LHCN-M2 (cell line): ENCODE data around the gene SOX8. TPM values are rescaled to one million over a fixed set of nuclear protein-coding genes. Genes with fewer than 3 reads are reported as not detected.

ENCODE experiments used
- DNase-seq: peaks from one replicate; pipeline ENCODE4 v3.0.0-alpha.2; 2012; ENCODE audit warnings: low read depth
- total RNA-seq: library from RNA; depleted of rRNA; stranded (reverse); fragments of >200 nt; gene quantifications from 2 replicates; pipeline ENCODE4 v1.2.3, GENCODE V29; 2014

SOX8 gene
- total RNA-seq, 1 experiment from 2014 or later, result 23.1 TPM

DNA sequence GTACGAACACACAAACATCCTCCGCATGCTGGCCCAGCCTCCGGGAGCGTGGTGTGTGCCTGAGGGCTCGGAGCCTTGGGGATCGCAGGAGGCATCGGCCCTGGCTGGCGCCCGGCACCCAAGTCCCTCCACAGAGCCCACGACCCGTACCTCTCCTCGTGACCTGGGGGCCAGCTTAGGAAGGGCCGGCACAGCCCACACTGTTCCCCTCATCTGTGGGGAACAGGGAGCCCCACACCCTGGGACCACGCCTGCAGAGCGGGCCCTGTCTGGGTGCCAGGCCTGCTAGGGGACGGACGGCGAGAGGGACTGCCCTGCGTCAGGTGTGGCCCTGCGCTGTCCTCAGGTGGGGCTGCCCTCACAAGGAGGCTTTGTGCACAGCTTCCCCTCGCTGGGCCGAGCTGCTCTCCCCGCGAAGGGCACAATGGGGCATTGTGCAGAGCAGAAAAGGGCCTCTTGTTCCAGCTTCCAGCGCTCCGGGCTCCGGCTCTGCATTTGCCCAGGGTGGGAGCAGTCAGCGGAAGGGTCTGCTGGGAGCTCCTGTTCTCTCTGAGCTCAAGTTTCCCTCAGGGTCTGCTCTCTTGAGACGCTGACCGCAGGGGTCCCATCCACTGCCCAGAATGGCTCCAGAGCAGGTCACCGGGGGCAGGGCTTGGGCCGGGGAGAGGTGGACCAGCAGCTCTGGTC, 9.1 kb upstream of the SOX8 start:
- DNase-seq, result no peak

- no peak for DNase-seq
Measured at GRCh38 chr16:973366-973765, 8.2 kb upstream of the SOX8 start.

DNA sequence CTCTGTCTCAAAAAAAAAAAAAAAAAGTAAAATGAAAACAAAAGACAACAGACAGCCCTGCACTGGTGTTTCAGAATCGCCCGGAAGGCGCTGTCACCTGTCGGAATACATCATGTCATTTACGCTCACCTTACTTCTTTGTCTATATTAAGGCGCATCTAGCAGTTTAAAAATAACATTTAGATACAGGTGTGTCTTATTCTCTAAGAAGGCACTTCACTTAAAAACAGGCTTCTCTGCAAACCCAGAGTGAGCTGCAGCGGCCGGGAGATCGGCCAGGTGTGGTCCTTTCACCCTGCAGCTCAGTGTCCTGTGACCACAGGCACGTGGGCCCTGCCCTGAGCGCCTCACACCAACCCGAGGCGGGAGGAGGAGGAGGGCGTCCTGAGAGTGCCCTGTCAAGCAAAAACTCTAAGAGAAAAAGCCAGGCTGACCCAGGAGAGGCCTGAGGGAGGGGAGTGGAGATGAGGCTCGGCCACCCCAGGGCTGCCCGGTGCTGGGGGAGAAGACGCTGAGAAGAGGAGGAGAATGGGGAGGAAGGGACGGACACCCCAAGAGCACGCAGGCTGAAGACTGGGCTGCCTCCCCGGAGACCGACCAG, 7.5 kb upstream of the SOX8 start:
- peak; percentile 23 for DNase-seq

- peak; percentile 94 for DNase-seq
Measured at GRCh38 chr16:974611-975261, 6.8 kb upstream of the SOX8 start.

DNA sequence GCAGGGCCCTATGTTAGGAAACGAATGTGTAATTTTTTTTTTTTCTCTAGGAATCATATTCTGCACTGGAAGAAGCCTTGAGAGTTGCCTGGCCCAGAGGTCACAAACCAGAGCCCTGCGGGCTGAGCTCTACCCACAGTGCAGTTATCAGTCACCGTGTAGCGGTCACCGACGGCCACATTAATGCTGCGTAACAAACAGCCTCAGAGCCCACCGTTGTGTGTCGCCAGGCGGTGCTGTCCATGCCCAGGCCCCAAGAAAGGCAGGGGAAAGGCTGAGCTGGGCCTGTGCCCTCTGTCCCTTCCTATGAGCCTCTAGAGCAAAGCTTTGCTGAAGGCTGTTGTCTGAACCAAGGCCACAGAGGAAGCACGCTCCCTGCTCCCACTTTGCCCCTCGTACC, 6.3 kb upstream of the SOX8 start:
- DNase-seq, result no peak

- DNase-seq, result peak; percentile 23
Measured at GRCh38 chr16:976389-976931, 5.1 kb upstream of the SOX8 start.

DNA sequence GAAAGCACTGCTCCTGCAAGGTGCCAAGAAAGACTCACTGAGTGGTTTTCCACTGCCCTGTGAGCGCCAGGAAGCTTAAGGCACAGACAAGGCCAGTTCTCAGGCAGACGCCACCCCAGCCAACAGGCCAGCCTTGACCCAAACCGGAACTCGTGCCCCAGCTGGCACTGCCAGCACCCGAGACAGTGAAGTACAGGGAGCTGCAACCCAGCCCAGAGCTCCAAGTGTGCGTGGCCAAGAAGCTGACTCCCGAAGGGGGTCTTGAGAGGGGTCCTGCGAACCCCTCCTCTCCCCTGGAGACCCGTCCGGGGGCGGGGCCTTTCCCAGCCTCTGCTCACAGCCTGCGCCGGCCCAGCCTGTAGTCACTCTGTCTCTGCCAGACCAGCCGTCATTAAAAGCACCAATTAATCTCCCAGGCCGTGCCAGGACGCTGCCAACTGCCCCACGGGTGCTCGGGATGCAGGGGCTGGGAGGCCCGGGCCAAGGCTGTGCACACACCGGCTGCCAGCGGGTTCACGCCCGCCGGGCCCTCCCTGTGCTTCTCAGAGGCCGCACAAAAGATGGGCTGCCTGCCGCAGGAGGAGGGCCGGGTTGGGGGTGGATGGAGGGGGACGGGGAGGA, 4.4 kb upstream of the SOX8 start:
- DNase-seq, result no peak

DNA sequence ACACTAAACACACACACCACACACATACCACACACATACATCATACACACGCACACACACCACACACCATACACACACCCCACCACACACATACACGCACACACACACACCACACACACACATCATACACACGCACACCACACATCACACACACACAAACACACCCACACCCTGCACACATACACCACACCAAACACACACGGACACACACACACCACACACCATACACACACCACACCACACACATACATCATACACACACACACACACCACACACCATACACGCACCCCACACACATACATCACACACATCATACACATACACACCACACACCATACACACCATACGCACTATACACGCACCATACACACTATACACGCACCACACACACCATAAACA, 3.7 kb upstream of the SOX8 start:
- DNase-seq, result no peak

- DNase-seq, result no peak
Measured at GRCh38 chr16:978403-978802, 3.2 kb upstream of the SOX8 start.

DNA sequence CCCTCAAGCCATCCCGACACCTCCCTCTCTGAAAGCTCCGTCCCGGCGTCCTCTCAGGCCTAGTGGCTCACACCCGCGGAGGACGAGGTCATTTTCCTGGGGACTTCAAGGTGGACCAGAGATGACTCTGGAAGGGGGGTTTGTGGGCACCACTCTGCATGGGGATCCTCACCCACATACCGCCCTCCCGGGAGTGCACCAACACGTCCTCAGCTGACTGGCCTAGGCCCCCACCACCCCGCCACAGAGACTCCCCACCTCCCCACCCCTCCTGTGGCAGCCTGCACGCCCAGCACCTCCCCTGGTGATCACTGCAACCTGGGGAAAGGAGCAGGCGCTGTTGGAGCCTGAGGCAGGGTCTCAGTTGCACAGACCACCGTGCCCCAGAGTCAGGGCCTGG, 2.4 kb upstream of the SOX8 start:
- DNase-seq, result no peak

- no peak for DNase-seq
Measured at GRCh38 chr16:979859-980594, 1.5 kb upstream of the SOX8 start.

DNA sequence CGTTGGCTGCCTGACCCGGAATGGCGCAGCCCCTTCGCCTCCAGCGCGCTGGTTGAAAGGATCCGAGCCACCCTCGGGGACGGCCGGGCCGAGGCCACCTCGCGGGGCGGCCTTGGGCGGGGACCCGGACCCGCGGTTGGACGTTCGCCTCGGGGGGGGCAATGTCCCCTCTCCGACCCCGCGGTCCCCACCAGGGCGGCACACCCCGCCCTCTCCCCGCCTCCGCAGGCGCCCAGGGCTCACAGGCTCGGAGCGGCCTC, 1.0 kb upstream of the SOX8 start:
- no peak for DNase-seq

- no peak for DNase-seq
Measured at GRCh38 chr16:982145-983043, 824 bp downstream of the SOX8 start.

GRCh38 chr16:983044-984030, 1.8 kb downstream of the SOX8 start:
- no peak for DNase-seq

DNA sequence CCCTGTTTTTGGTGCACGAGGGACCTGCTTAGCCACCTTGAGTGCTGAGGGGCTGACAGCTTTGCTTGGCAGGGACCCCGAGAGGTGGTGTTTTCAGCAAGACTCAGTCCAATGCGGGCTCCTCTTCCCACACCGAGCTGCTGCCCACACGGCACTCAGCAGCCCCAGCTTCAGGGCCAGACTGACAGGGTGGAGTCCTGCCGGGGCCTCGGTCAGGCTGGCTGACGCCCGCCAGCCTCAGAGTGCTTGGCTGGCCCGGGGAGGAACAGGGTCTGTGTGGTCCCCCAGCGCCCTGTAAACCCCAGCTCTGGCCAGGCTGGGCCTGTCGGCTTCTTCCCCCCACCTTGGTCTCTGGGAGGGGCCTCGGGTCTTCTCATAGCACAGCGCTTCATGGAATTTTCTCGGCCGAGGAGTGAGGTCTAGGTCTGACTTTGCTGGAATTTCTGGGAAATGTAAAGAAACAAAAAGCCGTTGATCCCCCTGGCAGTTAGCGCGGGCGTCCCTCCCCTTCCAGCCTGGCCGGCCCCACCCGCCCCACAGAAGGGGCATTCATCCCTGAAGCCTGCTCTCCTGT, 2.6 kb downstream of the SOX8 start:
- DNase-seq, result no peak

- no peak for DNase-seq
Measured at GRCh38 chr16:984736-985636, 3.4 kb downstream of the SOX8 start.

DNA sequence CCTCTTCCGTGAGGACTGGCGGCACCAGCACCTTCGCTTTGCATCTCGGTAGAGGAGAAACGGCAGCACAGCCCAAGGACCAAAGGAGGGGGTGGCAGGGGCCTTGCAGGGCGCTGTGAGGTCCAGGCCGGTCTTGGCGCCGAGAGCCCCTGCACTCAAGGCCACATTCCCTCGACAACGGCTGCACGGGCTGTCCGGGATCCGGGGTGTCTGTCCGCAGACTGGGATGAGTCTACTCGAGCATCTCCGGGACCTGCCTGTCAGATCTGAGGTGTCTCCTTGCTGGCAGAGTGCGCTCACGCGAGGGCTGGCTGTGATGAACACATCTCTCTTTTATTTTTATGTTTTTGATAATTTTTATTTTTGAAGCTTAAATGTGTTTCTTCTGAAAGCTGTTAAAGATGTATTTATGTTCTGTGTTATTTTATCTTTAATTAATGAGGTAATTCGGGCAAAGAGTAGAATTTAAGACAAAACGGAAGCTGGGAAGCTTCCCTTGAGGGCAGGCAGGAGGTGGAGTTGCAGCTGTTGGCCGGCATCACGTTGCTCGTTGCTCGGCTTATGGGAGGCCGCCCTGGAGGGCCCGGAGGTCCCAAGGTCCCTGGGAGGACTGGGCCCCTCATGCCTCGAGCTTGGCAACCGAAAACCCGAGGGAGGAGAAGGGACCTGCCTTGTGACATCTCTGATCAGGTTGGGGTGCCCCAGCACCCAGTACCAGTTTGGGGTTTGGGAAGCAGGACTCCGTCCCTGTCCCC, 4.3 kb downstream of the SOX8 start:
- DNase-seq, result no peak

- DNase-seq, result no peak
Measured at GRCh38 chr16:986411-986810, 4.8 kb downstream of the SOX8 start.
